GM21619 (cell line): ENCODE results near the gene SLC26A2.

Experiments
- ATAC-seq: cut with Tn5 transposase; IDR thresholded peaks from one replicate; pipeline ENCODE4 v1.9.1; 2021; ENCODE audit not compliant: unreplicated experiment

The SLC26A2 gene

DNA sequence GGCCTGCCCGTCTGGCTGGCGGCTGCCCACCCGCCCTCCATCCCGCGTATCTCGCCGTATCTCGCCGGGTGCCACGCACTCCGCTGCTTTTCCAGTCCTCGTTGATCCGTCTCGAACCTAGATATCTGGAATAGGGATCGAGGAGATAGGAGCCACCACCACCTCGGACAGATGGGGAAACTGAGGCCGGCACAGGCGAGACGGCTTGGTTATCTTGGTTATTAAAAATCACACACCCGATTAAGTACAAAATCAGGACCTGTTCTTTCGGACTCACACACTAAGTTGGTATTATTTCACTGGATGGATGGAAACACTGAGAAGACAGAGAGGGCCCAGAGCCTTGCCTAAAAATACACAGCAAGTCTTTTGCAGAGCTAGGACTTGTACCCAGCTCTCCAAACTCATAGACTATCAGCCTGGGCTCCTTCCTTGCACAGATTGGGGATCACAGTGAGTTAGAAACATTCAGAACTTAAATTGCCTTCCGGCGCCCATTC, 678 bp downstream of the SLC26A2 start:
- no peak for ATAC-seq

- no peak for ATAC-seq
Observed at GRCh38 chr5:149961957-149962409, 1.4 kb downstream of the SLC26A2 start.

GRCh38 chr5:149962601-149963300, 2.2 kb downstream of the SLC26A2 start:
- ATAC-seq: no peak

- ATAC-seq: no peak
Observed at GRCh38 chr5:149963729-149964128, 3.2 kb downstream of the SLC26A2 start.

DNA sequence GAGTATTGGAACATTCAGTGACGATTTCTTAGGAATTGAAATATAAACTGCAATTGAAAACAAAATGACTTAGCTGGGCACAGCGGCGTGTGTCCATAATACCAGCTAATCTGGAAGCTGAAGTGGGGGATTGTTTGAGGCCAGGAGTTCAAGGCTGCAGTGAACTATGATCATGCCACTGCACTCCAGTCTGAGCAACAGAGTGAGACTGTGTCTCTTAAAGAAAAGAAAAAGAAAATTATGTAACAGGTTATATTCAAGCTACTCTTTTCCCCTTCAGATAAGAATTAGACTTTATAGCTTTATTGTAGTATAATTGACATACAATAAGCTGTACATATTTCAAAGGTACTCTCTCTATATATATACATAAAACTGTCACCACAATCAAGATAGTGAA, 6.4 kb downstream of the SLC26A2 start:
- ATAC-seq: no peak

DNA sequence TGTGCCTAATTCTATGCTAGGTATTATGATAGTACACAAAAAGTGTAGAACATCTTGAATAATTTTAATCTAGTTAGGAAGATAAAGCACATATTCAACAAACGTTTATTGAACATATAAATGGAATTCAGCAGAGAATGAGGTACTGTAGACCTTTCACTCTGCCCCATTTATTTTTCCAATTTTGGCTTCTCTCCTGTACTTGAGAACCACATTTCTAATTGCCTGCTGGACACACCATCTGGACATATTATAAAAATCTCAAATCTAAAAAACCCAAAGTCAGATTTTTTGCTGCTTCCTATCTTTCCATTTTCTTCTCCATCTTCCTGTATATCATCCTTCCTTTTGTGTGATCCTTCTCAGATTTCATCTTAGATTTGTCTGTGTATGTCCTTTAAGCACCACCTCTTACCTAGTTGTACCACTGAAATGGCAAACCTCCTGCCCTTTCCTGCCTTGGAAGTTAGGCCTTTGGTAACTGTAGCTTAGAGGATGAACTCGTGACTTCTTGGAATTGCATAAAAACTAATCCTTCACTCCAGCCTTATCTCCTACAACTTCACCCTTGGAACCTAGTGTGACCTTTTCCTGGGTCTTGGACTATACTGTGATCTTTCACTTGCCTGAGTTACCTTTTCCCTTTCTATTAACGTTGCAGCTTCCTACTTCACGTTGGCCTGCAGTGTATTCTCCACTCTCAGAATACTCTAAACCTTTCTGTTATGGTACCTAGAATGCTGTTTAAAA, 8.8 kb downstream of the SLC26A2 start:
- no peak for ATAC-seq

DNA sequence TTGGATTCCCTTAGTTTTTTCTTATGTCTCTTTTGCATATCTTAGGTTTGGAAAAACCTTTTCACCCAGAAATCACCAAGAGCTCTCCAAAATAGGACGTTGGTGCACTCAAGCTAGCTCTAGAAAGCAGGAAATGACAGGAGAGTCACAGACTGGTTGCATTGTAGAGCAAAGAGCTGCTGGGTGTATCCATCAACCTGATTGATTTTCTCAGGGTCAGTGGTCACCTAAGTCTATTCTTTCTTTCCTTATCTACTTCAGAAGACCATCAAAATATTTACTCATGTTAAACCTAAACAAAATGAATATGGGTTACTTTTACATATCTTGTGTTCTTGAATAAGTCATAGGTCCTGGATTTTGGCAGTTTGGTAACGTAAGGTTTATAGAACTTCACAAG, 14.9 kb downstream of the SLC26A2 start:
- no peak for ATAC-seq

GRCh38 chr5:149979896-149980295, 19.3 kb downstream of the SLC26A2 start:
- no peak for ATAC-seq

DNA sequence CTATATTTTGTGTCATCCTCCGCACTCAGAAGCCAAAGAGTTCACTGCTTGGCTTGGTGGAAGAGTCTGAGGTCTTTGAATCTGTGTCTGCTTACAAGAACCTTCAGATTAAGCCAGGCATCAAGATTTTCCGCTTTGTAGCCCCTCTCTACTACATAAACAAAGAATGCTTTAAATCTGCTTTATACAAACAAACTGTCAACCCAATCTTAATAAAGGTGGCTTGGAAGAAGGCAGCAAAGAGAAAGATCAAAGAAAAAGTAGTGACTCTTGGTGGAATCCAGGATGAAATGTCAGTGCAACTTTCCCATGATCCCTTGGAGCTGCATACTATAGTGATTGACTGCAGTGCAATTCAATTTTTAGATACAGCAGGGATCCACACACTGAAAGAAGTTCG, 20.6 kb downstream of the SLC26A2 start:
- ATAC-seq: no peak

DNA sequence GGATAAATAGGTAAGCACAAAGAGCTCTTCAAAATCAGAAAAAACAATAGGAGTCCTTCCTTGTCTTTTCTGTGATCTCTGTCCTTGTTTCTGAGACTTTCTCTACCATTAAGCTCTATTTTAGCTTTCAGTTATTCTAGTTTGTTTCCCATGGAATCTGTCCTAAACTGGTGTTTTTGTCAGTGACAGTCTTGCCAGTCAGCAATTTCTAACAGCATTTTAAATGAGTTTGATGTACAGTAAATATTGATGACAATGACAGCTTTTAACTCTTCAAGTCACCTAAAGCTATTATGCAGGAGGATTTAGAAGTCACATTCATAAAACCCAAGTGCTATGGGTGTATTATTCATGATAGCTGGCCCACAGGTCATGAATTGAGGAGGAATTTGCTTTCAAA, 21.9 kb downstream of the SLC26A2 start:
- ATAC-seq: no peak

DNA sequence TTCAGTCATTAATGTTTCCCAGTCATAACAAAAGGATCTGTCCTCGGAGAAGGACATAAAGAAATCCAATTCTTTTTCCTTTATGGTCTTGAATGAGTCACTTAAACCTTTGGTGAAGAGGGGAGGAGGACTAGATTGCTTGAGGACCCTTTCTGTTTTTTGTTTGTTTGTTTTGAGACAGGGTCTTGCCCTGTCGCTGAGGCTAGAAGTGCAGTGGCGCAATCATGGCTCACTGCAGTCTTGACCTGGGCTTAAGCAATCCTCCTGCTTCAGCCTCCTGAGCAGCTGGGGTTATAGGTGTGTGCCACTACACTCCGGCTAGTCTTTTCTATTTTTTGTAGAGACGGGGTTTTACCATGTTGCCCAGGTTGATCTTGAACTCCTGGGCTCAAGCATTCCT, 27.6 kb downstream of the SLC26A2 start:
- no peak for ATAC-seq

- peak; percentile 70 for ATAC-seq
Observed at GRCh38 chr5:149990518-149991376, 30.2 kb downstream of the SLC26A2 start.

GRCh38 chr5:149993471-149993870, 32.9 kb downstream of the SLC26A2 start:
- no peak for ATAC-seq

DNA sequence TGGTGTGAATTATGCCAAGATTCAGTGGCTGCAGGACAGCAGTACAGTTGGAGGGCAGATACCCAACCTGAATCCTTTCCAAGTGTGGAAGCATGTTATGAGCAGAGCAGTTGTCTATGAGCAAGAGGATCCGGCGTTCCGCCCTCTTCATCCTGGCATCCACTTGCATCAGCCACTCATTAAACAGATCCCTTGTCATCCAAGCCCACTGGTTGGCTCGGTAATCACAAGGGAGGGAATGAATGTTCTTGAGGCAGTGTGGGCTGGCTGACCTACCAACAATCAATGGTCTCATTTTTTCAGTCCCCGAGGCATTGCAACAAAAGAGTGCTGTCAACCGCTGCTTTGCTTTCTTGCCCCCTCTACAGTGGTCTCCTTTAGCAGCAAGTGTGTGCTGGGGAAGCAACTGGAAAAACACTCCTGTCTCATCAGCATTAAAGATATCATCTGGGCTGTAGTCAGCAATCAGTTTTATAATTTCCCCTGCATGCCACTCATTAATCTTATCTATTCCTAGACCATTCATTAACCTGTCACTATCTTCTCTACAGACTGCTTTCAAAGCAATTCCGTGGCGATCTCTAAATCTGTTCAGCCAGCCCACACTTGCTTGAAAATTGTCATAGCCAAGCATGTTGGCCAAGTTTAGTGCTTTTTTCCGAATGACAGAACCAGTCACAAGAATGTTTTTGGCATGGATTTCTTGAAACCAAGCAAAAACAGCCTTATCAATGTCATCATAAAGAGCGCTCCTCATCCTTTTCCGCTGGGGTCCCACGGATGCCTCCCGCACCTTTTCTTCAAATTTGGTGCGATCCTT, 35.0 kb downstream of the SLC26A2 start:
- no peak for ATAC-seq

DNA sequence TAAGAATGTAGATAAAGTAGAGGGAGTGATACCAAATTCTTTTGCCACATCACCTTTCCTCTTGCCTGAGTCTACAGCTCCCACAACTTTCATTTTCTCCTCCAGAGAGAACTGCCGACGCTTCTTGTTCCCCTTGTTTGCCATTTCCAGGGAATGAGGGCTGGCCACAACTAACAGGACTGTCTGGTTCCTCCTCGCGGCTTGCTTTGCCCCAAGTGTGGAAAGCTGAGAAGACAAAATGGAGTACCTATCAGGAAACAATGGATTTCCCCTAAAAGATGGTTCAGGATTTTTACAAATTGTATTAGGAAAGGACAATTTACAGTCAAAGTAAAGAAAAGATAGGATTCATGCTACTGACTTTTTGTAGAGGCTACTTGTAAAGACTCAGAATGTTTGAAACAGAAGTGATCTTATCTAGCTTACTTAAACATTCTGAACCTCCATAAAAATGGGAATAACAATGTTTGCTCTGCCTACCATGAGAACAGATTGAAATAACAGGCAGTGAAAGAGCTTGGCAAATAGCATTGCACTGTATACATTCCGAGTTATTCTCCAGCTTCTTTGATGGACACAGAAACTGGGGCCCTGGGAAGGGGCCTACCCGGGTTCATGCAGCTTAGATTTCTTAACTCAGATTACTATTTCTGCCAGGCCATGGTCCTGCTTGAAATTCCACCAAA, 35.8 kb downstream of the SLC26A2 start:
- ATAC-seq: no peak

- ATAC-seq: no peak
Observed at GRCh38 chr5:149998281-149998680, 37.7 kb downstream of the SLC26A2 start.

DNA sequence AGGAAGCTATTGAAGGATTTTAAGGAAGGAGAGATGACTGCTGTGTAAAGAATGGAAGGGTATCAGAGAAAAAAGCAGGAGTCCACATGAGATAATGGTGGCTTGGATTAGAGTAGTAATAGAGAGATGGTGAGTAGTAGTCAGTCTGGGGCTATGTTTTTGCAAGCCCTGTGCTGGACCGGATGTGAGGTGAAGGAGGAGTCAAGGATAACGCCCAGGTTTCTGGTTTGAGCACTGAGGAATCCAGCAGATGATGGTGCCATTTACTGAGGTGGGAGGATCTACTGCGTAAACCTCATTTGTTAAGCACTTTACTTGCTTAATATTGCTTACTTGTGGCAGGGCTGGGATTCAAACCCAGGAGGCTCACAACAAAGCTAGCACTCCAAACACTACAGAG, 38.8 kb downstream of the SLC26A2 start:
- ATAC-seq: no peak

DNA sequence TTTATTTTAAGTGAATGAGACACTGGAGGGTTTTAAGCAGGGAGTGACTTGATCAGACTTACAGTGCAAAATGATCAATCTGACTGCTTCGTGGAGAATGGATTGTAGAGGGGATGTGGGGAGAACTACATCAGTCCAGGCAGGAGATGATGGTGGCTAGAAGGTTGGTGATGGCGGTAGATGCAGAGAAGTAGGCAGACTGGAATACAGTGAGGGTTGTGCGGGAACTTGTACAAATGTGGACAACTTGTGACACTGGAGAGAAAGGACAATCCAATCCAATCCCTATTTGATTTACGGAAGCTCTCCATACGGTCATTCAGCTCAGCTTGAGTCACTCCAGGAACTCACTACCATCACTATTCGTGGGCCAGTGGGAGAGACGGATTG, 39.3 kb downstream of the SLC26A2 start:
- ATAC-seq: no peak

GRCh38 chr5:150000256-150000989, 39.9 kb downstream of the SLC26A2 start, which contains the start of the genes HMGXB3 and TIGD6:
Gene HMGXB3 (plus strand): TSS chr5:150000739. CDS start chr5:150004853, 4,114 bp downstream.
Gene TIGD6 (minus strand): TSS chr5:150000654. CDS start chr5:149996348, 4,306 bp downstream.
- ATAC-seq: peak; percentile 86
